ENCODE results near the gene ZNF8.

ZNF8 gene

DNA sequence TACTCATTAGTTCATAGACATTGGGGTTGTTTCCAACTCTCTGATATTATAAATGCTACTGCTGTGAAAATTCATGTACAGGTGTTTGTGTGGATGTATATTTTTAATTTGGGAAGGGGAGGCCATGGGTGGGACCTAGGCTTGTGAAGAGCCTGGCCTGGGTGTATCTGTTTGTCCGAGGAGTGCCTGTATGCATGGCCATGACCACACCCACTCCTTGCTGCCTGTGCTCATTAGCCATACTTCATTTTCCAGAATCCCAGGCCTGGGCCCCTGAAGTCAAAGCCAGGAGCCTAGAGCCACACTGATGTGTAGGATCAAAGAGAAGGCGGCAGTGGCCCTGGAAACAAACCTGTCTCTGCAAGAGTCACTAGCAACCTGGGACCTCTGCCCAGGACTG is 36.8 kb downstream of the ZNF8 start:
- DNase-seq = no peak
- Histone ChIP-seq H3K4me3 (ENCODE audit: low read depth, low read length) (no peak overlapping the region), H3K4me1 (no peaks in the 10 kb centered on the region), H3K27me3 (no peaks in the 10 kb centered on the region), H3K9me3 (no peaks in the 10 kb centered on the region), H3K36me3 (peaks cover 53% of the 10 kb centered on the region)
- no peak for TF ChIP-seq CTCF (IDR thresholded peaks at IDR 0.05; ENCODE audit: low read depth, low read length)

GRCh38 chr19:58317476-58318072 is 38.8 kb downstream of the ZNF8 start:
- Histone ChIP-seq H3K4me1 (no peaks in the 10 kb centered on the region), H3K27me3 (no peaks in the 10 kb centered on the region), H3K4me3 (ENCODE audit: low read depth, low read length) (no peak overlapping the region), H3K9me3 (no peaks in the 10 kb centered on the region), H3K36me3 (peaks cover 41% of the 10 kb centered on the region)
- no peak for TF ChIP-seq CTCF (IDR thresholded peaks at IDR 0.05; ENCODE audit: low read depth, low read length)
- no peak for DNase-seq

GRCh38 chr19:58318297-58318696 is 39.5 kb downstream of the ZNF8 start:
- H3K27me3 ChIP-seq = no peaks in the 10 kb centered on the region
- no peaks in the 10 kb centered on the region for H3K4me1 ChIP-seq
- no peaks in the 10 kb centered on the region for H3K9me3 ChIP-seq
- H3K4me3 ChIP-seq (ENCODE audit: low read depth, low read length) = no peak overlapping the region
- TF ChIP-seq CTCF (IDR thresholded peaks at IDR 0.05; ENCODE audit: low read depth, low read length) = no peak
- DNase-seq = no peak
- H3K36me3 ChIP-seq = peaks cover 33% of the 10 kb centered on the region

DNA sequence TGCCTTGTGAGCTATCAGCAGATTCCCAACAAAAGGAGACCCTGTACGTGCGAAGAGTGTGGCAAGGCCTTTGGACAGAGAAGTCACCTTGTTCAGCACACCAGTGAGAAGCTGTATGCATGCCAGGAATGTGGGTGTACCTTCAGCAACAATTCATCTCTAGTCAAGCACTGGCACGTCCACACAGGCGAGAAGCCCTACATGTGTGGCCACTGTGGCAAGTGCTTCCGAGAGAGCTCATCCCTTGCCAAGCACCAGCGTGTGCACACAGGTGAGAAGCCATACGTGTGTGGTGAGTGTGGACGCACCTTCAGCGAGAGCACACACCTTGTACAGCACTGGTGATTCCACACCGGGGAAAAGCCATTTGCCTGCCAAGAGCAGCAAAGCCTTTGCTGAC is 40.5 kb downstream of the ZNF8 start:
- Histone ChIP-seq H3K4me3 (ENCODE audit: low read depth, low read length) (no peak overlapping the region), H3K27me3 (no peaks in the 10 kb centered on the region), H3K9me3 (no peaks in the 10 kb centered on the region), H3K36me3 (peaks cover 24% of the 10 kb centered on the region), H3K4me1 (no peaks in the 10 kb centered on the region)
- no peak for TF ChIP-seq CTCF (IDR thresholded peaks at IDR 0.05; ENCODE audit: low read depth, low read length)
- DNase-seq = no peak

DNA sequence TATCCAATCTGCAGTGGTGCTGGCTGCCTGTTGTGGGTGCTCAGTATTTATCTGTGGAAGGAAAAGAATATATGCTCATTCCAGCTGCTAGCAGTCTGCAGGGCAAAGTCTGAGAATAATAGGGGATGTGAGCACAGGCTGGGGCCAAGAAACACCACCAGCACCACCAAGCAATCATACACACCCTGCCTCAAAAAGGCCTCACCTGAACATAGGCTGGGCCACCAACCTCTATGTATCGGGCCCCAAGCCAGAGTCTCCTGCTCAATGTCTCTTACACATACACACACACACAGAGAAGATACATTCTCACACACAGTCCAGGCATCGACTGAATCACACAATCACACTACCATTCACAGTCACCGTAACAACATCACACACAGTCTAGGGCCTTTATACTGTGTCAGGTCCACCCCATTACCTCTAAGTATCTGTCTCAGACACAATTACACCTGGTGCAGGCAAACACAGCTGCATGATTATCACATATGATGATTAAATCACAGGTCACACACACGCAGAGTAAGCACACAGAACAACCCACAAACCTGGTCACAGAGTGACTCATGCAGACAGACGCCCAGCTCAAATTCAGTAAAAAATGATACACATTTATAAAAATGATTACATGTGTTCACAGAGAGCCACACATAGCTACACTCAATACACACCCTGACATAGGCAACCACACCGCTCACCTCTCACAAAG is 46.7 kb downstream of the ZNF8 start:
- DNase-seq = no peak
- no peaks in the 10 kb centered on the region for H3K9me3 ChIP-seq
- no peaks in the 10 kb centered on the region for H3K27me3 ChIP-seq
- no peak for TF ChIP-seq CTCF (IDR thresholded peaks at IDR 0.05; ENCODE audit: low read depth, low read length)
- H3K4me1 ChIP-seq = no peaks in the 10 kb centered on the region; the same call in 1 of the 2 replicates
- peak overlapping the region; percentile 93 for H3K4me3 ChIP-seq (ENCODE audit: low read depth, low read length)
- H3K36me3 ChIP-seq = peaks cover 3% of the 10 kb centered on the region; the same call in 1 of the 2 replicates

GRCh38 chr19:58326501-58326913 is 47.8 kb downstream of the ZNF8 start:
- H3K4me3 ChIP-seq (ENCODE audit: low read depth, low read length) = peak overlapping the region; percentile 93
- DNase-seq = no peak
- no peak for TF ChIP-seq CTCF (IDR thresholded peaks at IDR 0.05; ENCODE audit: low read depth, low read length)
- H3K36me3 ChIP-seq = peaks cover 3% of the 10 kb centered on the region; the same call in 1 of the 2 replicates
- H3K4me1 ChIP-seq = no peaks in the 10 kb centered on the region; the same call in 1 of the 2 replicates
- H3K27me3 ChIP-seq = no peaks in the 10 kb centered on the region
- H3K9me3 ChIP-seq = no peaks in the 10 kb centered on the region
